HG03108 (cell line): ENCODE measurements around the gene RTCA.
"Not testable (repeated sequence)": the region's sequence is repeated elsewhere in the genome, so short reads cannot be mapped to it uniquely, and the experiment has no call there.

Experiments used
- ATAC-seq: cut with Tn5 transposase; IDR thresholded peaks from one replicate; pipeline ENCODE4 v1.9.1; 2021; ENCODE audit warnings: moderate library complexity; ENCODE audit not compliant: unreplicated experiment

The RTCA gene

GRCh38 chr1:100258427-100258826 is 7.6 kb upstream of the RTCA start:
- ATAC-seq: not testable (repeated sequence)

- ATAC-seq: no peak
These were observed 4.3 kb upstream of the RTCA start for GRCh38 chr1:100261686-100262085.

GRCh38 chr1:100264081-100264480 is 1.9 kb upstream of the RTCA start:
- not testable (repeated sequence) for ATAC-seq

DNA sequence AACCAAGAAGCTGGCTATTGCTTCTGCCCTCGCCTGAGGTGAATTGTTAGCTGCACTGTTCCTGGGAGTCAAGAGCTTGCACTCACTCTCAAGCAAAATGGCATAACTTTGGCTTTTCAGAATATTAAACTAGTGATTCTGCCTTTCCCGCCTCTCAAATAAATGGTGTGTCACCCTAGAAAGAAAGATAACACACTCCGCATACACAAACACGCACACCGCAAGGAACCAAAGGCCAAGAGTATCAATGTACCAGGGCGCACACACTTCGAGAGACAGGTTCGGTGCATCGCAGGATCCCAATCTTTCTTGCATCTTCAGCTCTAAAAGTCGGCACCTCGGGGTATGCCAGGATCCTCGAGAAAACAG is 470 bp upstream of the RTCA start:
- ATAC-seq: peak; percentile 24

DNA sequence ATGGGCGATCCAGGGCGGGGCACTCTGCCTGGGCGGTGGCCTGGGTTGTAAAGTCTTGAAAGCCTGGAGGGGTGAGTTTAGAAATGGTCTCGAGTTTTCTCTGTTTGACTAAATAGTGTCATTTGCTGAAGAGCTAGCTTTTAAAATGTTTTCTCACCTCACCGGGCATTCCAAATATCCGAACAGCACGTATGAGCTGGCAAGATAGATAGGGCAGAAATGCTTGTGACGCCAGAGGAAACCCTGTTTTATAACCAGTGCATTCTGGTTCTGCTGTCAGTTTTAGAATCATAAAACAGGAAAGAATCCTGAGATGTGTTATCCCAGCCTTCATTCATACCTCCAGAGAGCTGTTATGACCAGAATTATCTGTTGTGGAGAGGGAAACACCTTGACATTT is 725 bp downstream of the RTCA start:
- no peak for ATAC-seq

GRCh38 chr1:100267284-100267683 is 1.3 kb downstream of the RTCA start:
- no peak for ATAC-seq

DNA sequence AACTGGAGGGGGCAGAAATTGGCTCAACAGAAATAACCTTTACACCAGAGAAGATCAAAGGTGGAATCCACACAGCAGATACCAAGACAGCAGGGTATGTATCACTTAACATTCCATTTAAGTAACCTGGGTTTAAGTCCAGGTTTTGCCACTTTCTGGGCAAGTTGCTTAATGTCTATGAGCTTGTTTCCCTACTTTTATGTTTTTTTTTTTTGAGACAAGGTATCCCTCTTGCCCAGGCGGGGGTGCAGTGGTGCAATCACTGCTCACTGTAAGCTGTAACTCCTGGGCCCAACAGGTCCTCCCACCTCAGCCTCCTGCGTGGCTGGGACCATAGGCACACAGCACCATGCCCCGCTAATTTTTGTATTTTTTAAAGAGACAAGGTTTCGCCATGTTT is 2.2 kb downstream of the RTCA start:
- ATAC-seq: no peak

DNA sequence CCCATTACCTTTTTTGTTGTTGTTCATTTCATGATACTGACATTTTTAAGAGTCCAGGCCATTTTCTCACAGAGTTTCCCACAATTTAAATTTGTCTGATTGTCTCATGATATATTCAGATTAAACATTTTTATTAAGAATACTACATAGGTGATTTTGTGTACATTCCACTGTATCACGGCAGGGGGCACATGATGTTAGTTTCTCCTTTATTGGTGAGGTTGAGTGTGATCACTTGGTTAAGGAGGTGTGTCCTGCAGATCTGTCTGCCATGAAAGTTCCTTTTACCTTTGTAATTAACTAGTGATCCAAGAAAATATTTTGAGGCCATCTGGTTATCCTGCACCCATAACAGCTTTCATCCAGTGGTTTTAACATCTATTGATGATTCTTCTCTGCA is 11.8 kb downstream of the RTCA start:
- no peak for ATAC-seq

DNA sequence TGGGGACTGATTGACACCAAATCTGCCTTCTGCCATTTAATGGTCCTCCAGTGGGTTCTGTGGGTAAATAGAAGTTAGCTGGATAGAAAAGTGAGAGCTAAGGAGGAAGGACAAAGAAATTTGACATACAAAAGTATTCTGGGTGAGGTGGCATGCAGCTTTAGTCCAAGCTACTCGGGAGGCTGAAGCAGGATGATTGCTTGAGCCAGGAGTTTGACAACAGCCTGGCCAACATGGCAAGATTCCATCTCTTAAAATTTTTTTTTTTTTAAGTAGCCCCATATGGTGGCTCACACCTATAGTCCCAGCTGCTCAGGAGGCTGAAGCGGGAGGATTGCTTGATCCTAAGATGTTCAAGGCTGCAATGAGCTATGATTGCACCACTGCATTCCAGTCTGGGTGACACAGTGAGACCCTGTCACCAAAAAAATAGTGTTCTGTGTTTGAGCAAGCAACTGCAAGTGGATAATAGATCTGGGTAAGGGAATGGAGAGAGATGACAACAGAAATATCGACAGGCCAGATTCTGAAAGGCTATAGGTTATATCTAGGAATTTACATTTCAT is 13.4 kb downstream of the RTCA start:
- ATAC-seq: no peak

- ATAC-seq: no peak
These were observed 14.1 kb downstream of the RTCA start for GRCh38 chr1:100279954-100280682.

GRCh38 chr1:100284591-100284990 is 18.6 kb downstream of the RTCA start:
- ATAC-seq: no peak

GRCh38 chr1:100287162-100287561 is 21.1 kb downstream of the RTCA start:
- ATAC-seq: no peak

DNA sequence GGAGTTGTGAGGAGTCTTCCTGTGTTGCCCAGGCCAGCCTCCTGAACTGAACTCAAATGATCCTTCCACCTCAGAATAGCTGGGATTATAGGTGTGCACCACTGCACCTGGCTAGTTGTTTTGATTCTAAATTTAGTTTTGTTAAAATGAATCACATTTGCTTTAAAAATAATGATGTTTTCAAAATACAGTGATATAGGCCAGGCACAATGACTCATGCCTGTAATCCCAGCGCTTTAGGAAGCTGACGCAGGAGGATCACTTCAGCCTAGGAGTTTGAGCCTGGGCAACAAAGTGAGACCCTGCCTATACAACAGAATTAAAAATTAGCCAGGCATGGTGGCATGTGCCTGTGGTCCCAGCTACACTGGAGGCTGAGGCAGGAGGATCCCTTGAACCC is 24.3 kb downstream of the RTCA start:
- no peak for ATAC-seq

DNA sequence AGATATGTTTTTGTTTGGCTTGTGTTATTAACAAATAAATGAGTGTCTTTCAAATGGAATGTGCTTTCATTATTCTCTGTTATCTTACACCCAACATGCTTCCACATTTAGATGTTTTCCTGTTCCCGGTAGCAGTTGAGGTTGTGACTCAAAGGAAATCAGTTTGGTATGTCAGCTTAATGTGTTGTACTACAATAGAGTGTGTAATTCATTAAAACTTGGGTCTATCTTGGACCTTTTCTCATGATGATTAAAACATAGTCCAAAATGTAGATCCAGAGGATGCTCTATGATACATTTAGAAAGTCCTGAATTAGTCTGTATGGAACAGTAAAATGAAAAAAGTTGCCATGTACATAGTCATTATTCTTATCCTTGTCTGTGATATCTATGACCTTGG is 26.7 kb downstream of the RTCA start:
- ATAC-seq: no peak

DNA sequence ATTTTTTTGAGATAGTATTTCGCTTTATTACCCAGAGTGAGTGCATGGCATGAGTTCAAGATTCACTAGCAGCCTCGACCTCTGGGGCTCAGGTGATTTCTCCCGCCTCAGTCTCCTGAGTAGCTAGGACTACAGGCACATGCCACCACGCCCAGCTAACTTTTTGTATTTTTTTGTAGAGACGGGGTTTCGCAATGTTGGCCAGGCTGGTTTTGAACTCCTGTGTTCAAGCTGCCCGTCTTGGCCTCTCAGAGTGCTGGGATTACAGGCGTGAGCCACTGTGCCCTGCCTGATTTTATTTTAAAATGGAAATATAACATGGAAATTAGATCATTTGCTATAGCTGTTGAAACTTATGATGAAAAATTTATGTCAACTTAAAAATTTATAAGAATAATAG is 30.1 kb downstream of the RTCA start:
- ATAC-seq: no peak

DNA sequence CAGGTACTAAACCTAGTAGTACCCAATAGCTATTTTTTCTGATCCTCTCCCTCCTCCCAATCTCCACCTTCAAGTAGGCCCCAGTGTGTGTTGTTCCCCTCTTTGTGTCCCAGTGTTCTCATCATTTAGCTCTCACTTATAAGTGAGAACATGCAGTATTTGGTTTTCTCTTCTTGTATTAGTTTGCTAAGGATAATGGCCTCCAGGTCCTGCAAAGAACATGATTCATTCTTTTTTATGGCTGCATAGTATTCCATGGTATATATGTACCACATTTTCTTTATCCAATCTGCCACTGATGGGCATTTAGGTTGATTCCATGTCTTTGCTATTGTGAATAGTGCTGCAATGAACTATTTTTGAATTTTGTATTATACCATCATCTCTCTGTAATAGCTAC is 31.0 kb downstream of the RTCA start:
- not testable (repeated sequence) for ATAC-seq

GRCh38 chr1:100298512-100298911 is 32.5 kb downstream of the RTCA start:
- ATAC-seq: no peak

DNA sequence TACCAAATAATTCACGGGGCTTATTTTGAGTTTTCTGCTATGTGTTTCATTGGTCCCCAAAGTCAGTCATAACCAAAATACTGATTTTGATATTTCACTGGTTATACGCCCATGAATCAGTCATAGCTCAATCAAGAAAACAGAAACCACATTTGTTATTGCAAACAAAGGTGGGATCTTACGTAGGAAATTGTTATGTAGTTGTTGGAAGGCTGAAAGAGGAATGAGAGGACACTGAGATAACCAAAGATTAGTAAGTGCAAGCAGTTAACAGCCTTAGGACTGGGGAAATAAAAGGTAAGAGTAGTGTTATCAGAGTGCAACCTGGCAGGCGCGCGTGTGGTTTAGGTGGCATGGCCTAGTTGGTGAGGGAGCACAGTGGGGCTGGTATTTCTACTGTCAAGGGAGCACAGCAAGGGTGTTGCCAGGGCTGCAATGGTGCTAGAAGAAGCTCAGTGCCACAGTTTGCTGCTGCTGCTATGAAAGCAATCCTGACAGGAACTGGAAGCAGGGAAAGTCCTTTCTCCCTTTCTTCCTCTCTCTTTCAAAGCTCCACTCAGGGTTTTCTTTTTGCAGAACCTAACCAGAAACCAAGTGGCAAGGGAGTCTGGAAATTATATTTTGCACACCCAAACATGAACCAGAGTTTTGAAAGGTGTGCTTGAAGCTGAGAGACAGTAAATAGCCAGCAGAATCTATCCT is 33.7 kb downstream of the RTCA start:
- ATAC-seq: no peak

GRCh38 chr1:100300691-100301090 is 34.7 kb downstream of the RTCA start:
- ATAC-seq: no peak

DNA sequence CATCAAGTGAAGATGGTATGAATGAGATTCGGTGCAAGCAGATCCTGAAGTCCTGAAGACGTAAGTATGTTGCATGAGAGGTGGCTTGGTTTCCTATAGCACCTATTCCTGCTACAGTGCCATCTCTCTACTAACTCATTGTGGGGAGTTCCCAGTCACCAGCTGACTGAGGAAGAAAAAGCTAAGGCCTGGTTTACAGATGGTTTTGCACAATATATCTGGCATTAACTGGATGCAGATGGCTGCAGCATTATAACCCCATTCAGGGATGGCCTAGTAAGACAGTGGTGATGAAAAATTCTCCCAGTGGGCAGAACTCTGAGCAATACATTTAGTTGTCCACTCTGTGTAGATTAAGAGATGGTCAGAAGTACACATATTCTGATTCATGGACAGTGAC is 36.7 kb downstream of the RTCA start:
- no peak for ATAC-seq

DNA sequence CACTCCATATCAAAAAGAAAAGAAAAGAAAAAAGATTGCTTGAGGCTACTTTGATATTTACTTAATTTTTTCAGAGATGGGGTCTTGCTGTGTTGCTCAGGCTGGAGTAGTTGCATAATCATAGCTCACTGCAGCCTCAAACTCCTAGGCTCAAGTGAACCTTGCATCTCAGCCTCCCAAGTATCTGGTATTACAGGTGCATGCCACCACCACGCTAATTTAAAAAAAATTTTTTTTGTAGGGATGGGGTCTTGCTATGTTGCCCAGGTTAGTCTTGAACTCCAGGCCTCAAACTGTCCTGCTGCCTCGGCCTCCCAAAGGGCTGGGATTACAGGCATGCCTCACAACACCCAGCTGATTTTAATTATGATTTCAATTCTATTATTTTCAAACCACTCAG is 38.2 kb downstream of the RTCA start:
- no peak for ATAC-seq

- no peak for ATAC-seq
These were observed 38.9 kb downstream of the RTCA start for GRCh38 chr1:100304921-100305320.
